SK-N-SH (cell line): ENCODE data around the gene GHRL.

Experiments
- EP300 ChIP-seq, 2 experiments: IDR thresholded peaks; 2 replicates each; pipeline versions ENCODE4 v1.4.0 to v1.6.1; 2012; ENCODE audit warnings: borderline replicate concordance in 1 of 2, low read depth in 1 of 2, low read length in 1 of 2
- TF ChIP-seq, protein P1 (sequence below): fragments of 200-600 bp; sonication (generic); IDR thresholded peaks from 2 replicates; pipeline ENCODE4 v1.6.1; 2017; ENCODE audit warnings: antibody characterized with exemption, mild to moderate bottlenecking, moderate library complexity

- TF ChIP-seq, protein P1, sequence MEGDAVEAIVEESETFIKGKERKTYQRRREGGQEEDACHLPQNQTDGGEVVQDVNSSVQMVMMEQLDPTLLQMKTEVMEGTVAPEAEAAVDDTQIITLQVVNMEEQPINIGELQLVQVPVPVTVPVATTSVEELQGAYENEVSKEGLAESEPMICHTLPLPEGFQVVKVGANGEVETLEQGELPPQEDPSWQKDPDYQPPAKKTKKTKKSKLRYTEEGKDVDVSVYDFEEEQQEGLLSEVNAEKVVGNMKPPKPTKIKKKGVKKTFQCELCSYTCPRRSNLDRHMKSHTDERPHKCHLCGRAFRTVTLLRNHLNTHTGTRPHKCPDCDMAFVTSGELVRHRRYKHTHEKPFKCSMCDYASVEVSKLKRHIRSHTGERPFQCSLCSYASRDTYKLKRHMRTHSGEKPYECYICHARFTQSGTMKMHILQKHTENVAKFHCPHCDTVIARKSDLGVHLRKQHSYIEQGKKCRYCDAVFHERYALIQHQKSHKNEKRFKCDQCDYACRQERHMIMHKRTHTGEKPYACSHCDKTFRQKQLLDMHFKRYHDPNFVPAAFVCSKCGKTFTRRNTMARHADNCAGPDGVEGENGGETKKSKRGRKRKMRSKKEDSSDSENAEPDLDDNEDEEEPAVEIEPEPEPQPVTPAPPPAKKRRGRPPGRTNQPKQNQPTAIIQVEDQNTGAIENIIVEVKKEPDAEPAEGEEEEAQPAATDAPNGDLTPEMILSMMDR: no peak
- TF ChIP-seq EP300 (IDR thresholded peaks at IDR 0.05; ENCODE audit: borderline replicate concordance in 1 of 2, low read depth in 1 of 2, low read length in 1 of 2): no peak
These were observed 1.4 kb upstream of the GHRL start for GRCh38 chr3:10294030-10294586.
